IPS-18c (cell line): ENCODE data around the gene F8A1.
"Not testable (repeated sequence)": the region's sequence is repeated elsewhere in the genome, so short reads cannot be mapped to it uniquely, and the experiment has no call there.

Experiments
- H3K4me3 ChIP-seq: 2 replicates; pipeline ENCODE4 v1.7.0; 2013; ENCODE audit warnings: low read depth, mild to moderate bottlenecking, low read length, moderate library complexity; ENCODE audit not compliant: insufficient read depth
- H3K9me3 ChIP-seq: one replicate; pipeline ENCODE4 v1.6.1; 2013; ENCODE audit warnings: mild to moderate bottlenecking, low read length, moderate library complexity; ENCODE audit not compliant: control insufficient read depth, insufficient read depth

Gene F8A1

DNA sequence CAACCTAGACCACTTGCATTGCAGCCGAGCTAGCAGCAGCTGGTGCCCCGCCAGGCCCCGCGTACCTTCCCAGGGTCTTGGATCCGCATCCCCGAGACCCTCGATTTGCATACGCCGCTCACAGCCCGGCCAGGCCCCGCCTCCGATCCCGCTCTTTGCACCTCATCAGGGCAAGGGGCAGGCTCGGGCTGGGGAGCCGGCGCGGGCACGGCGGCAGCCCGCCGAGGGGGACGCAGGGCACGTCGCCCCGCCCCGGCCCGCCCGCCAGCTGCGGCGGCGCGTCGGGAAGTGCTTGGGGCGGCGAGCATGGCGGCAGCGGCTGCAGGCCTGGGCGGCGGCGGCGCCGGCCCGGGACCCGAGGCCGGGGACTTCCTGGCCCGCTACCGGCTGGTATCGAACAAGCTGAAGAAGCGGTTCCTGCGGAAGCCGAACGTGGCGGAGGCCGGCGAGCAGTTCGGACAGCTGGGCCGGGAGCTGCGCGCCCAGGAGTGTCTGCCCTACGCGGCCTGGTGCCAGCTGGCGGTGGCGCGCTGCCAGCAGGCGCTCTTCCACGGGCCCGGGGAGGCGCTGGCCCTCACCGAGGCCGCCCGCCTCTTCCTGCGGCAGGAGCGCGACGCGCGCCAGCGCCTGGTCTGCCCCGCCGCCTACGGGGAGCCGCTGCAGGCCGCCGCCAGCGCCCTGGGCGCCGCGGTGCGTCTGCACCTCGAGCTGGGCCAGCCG lies at the start of gene F8A1:
TSS of gene F8A1 (plus strand) at position 287 of the 720 bp plus-strand sequence. CDS start at position 307, 20 bp downstream.
- not testable (repeated sequence) for H3K4me3 ChIP-seq, H3K9me3 ChIP-seq

DNA sequence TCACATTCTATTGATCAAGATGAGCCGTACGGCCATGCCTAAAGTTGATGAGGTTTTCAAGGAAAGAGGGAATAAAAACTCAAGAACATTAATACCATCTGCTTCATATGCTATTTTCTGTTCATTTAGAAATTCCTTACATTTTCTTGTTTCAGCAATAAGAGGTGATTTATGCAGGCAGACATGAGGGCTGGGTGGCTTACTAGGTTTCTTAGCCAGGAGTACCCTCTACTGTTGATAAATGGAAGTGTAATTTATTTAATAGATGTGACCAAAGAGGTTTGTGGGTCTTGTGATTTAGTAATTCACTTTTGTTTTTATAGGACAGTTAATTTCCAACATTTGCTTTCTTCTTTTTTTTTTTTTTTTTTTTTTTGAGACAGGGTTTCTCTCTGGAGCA lies 45.3 kb upstream of the F8A1 start:
- no peak overlapping the region for H3K4me3 ChIP-seq
- H3K9me3 ChIP-seq: peaks cover 3% of the 10 kb centered on the region

DNA sequence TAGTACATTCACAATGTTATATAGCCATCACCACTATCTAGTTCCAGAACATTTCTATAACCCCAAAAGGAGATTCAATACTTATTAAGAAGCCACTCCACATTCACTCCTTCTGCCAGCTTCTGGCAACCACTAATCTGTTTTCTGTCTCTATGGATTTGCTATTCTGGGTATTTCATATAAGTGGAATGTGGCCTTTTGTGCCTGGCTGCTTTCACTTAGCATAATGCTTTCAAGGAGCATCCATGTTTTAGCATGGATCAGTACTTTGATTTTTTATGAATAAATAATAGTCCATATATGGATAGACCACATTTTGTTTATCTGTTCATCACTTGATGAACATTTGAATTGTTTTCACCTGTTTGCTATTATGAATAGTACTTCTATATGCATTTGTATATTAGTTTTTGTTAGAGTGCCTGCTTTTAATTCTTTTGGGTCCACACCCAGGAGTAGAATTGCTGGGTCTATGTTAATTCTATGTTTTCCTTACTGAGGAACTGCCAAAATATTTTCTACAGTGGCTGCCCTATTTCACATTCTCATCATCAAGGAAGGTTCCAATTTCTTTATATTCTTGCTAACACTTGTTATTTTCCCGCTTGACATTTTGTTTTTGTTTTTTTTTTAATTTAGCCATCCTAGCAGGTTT lies 35.1 kb upstream of the F8A1 start:
- Histone ChIP-seq H3K4me3 (no peak overlapping the region), H3K9me3 (peaks cover 3% of the 10 kb centered on the region)

DNA sequence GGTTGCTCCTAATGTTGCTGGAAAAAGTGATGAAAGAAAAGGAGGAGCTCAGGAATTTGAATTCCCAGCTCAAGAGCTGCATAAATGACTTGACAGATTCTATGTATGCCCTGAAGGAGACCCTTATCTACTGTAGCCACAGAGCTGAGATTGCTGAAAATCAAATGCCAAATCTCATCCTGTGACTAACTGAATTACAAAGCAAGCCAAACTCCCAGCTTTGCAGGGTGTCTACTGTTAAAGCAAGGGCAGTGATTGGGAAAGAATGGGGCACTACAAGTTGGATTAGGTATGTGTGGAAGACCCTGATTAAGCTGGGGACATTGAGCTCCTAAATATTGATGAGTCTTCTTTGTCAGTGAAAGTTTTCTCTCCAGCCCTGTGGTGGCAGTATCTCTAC lies 30.9 kb upstream of the F8A1 start:
- Histone ChIP-seq H3K4me3 (no peak overlapping the region), H3K9me3 (no peaks in the 10 kb centered on the region)

DNA sequence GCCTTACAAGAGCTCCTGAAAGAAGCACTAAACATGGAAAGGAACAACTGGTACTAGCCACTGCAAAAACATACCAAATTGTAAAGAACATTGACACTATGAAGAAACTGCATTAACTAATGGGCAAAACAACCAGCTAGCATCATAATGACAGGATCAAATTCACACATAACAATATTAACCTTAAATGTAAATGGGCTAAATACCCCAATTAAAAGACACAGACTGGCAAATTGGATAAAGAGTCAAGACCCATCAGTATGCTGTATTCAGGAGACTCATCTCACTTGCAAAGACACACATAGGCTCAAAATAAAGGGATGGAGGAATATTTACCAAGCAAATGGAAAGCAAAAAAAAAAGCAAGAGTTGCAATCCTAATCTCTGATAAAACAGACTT lies 17.6 kb upstream of the F8A1 start:
- H3K4me3 ChIP-seq, H3K9me3 ChIP-seq: not testable (repeated sequence)

DNA sequence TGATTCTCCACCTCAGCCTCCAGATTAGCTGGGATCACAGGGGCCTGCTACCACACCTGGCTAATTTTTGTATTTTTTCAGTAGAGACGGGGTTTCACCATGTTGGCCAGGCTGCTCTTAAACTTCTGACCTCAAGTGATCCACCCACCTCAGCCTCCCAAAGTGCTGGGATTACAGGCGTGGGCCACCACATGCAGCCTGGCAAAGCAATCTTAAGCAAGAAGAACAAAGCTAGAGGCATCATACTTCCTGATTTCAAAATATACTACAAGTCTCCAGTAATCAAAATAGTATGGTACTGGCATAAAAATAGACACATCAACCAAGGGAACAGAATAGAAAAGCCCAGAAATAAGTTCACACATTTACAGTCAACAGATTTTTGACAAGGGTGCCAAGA lies 12.8 kb upstream of the F8A1 start:
- H3K4me3 ChIP-seq: no peak overlapping the region
- peaks cover 3% of the 10 kb centered on the region for H3K9me3 ChIP-seq

DNA sequence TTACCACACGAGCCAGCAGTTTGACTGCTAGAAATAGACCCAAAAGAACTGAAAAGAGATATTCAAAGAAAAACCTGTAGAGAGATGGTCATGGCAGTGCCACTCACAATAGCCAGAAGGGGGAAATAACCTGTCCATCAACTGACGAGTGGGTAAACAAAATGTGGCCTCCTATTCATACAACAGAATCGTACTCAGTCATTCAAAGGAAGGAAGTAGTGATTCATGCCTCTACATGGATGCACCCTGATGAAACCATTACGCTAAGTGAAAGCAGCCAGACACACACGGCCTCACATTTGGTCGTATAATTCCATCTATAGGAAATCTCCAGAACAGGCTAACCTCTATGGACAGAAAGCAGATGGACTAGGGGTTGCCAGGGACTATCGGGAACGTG lies 2.1 kb upstream of the F8A1 start:
- H3K4me3 ChIP-seq, H3K9me3 ChIP-seq: not testable (repeated sequence)

DNA sequence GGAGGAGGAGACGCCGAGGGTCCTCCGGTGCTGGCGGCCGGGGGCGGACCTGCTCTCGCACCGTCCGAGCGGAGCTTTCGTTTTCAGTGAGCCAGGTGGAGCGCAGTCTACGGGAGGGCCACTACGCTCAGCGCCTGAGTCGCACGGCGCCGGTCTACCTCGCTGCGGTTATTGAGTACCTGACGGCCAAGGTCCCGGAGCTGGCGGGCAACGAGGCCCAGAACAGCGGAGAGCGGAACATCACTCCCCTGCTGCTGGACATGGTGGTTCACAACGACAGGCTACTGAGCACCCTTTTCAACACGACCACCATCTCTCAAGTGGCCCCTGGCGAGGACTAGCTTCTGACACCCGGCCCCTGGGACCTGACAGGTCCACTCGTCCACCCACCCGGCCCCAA lies 1.1 kb upstream of the F8A1 start:
- H3K4me3 ChIP-seq, H3K9me3 ChIP-seq: not testable (repeated sequence)

DNA sequence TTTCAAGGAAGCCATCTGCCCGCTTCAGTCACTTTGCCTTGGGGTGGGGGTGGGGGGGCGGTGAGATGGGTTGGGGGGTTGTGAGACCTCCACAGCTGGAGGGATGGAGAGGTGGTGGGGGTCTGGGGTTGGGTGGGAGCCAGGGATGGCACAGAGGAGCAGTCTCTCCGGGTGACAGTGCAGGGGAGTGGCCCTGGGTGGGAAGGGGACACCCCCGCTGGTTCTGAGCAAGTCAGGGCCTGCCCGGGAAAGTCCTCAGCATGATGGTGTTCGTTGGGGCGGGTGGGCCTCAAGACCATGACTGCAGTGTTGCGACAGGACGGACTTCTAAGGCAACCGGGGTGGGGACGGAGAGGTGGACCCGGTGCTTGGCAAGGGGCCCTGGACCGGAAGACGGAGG lies 606 bp upstream of the F8A1 start:
- not testable (repeated sequence) for H3K9me3 ChIP-seq, H3K4me3 ChIP-seq

DNA sequence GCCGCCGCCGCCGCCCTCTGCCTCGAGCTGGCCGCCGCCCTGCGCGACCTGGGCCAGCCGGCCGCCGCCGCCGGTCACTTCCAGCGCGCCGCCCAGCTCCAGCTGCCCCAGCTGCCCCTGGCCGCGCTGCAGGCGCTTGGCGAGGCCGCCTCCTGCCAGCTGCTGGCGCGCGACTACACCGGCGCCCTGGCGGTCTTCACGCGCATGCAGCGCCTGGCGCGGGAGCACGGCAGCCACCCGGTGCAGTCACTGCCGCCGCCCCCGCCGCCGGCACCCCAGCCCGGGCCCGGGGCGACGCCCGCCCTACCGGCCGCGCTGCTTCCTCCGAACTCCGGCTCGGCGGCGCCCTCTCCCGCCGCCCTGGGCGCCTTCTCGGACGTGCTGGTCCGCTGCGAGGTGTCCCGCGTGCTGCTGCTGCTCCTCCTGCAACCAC lies 650 bp downstream of the F8A1 start:
- H3K9me3 ChIP-seq, H3K4me3 ChIP-seq: not testable (repeated sequence)

DNA sequence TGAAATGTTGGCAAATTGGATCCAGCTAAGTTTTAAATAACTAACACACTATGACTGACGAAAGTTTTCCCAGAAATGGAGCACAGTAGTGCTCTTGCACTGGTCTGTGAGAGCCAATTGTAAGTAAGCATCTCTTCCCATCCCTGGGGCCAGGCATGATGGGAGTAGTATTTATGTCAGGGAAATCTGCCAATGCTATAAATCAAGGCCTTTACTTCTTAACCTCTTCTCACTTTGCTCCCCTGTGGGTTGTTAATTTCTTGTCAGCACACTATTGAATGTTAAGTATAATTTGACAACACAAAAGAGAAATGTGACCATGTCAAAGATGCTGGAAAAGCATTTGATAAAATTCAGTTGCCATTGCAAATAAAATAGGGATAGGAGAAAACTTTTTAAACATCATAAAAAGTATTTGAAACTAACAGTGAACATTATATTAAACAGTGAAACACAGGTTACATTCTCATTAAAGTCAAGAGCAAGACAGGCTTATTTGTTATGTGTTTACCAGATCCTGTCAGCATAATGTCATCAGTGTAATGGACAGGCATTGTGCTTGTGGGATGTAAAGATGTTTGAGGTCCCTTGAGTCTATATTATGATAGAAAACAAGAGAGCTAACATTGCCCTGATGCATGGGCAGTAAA lies 5.0 kb downstream of the F8A1 start:
- no peak overlapping the region for H3K4me3 ChIP-seq
- peaks cover under 1% of the 10 kb centered on the region for H3K9me3 ChIP-seq

DNA sequence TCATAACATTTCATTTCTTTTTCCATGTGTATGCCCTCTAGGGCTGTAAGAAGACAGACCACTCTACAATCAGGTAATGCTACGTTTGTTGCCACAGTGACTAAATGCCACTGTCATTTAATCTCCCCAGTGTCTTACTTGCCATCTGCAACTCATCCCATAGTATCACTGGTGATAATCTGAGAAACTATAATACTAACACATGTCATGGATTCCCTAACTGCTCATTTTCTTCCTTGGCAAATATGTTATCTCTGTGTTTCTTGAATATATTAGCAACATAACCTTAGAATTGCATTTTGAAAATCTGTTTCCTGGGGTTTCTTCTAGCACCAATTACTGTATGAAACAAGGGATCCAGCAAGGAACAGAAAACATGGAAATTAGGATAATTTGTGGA lies 6.1 kb downstream of the F8A1 start:
- Histone ChIP-seq H3K4me3 (no peak overlapping the region), H3K9me3 (peaks cover 5% of the 10 kb centered on the region)

DNA sequence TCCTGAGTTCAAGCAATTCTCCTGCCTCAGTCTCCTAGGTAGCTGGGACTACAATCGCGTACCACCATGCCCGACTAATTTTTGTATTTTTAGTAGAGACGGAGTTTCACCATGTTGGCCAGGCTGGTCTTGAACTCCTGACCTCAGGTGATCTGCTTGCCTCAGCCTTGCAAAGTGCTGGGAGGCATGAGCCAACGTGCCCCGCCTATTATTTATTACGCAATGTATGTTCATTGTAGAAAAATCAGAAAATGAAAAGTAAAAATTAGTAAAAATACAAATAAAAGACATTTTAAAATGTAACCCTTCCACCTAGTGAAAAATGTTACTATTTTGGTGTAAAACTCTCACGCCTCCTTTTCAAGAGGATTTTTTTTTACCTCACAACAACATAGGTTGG lies 14.2 kb downstream of the F8A1 start:
- peaks cover 5% of the 10 kb centered on the region for H3K9me3 ChIP-seq
- H3K4me3 ChIP-seq: no peak overlapping the region

DNA sequence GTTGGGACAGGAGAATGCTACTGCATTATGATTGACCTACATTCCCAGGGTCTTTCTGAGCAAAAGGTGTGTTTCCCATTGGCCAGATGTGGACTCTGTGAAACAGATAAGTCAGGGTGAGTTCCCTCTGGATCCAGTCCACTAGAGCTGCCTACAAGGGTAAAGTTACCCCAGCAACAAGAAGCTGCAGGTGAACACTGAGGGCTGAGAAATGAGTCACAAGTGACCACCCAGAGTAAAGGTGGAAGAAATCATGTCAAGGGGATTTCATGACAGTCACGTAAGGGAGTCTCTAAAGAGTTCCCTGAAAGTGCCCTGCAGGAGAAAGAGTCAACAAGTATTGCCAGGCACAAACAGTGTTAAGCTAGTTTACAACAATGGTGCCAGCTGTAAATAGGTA lies 16.3 kb downstream of the F8A1 start:
- Histone ChIP-seq H3K9me3 (no peaks in the 10 kb centered on the region), H3K4me3 (no peak overlapping the region)

DNA sequence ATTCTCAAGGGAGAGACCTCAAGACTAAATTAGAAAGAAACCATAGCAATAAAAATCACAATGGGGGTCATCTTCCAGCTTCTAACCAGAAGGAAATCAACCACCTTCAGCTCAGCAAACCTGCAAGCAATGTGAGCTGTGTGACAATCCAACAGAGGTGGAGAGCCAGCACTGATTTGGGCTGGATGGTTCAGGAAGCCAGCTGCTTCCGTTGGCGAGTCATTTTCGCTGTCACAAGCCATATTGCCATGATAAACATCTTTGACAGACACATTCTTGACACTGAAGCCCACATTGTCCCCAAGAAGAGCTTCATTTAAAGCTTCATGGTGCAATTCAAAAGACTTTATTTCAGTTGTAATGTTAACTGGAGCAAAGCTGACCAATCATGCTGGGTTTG lies 22.7 kb downstream of the F8A1 start:
- Histone ChIP-seq H3K4me3 (no peak overlapping the region; the same call in 1 of the 2 replicates), H3K9me3 (peaks cover 7% of the 10 kb centered on the region)

DNA sequence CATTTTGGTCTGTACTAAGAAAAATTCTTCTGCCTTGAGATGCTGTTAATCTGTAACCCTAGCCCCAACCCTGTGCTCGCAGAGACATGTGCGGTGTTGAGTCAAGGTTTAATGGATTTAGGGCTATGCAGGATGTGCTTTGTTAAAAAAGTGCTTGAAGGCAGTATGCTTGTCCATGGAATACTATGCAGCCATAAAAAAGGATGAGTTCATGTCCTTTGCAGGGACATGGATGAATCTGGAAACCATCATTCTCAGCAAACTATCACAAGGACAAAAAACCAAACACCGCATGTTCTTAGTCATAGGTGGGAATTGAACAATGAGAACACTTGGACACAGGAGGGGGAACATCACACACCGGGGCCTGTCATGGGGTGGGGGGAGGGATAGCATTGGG lies 23.9 kb downstream of the F8A1 start:
- H3K9me3 ChIP-seq, H3K4me3 ChIP-seq: not testable (repeated sequence)

DNA sequence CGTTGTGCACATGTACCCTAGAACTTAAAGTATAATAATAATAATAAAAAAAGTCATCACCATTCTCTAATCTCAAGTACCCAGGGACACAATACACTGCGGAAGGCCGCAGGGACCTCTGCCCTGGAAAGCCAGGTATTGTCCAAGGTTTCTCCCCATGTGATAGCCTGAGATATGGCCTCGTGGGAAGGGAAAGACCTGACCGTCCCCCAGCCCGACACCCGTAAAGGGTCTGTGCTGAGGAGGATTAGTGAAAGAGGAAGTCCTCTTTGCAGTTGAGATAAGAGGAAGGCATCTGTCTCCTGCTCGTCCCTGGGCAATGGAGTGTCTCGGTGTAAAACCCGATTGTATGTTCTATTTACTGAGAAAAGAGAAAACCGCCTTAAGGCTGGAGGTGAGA lies 24.4 kb downstream of the F8A1 start:
- not testable (repeated sequence) for H3K4me3 ChIP-seq, H3K9me3 ChIP-seq

DNA sequence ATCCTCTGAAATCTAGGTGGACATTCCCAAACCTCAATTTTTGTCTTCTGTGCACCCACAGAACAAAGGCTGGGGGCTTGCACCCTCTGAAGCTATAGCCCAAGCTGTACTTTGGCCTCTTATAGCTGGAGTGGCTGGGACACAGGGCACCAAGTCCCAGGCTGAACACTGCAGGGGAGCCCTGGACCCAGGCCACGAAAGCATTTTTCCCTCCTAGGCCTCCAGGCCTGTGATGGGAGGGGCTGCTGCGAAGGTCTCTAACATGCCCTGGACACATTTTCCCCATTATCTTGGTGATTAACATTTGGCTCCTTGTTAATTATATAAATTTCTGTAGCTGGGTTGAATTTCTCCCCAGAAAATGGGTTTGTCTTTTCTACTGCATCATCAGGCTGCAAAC lies 27.9 kb downstream of the F8A1 start:
- Histone ChIP-seq H3K9me3 (peaks cover 5% of the 10 kb centered on the region), H3K4me3 (no peak overlapping the region)
